Measurements from ENCODE around the gene STARD4.

Gene STARD4

GRCh38 chr5:111535879-111536549 is 23.7 kb upstream of the STARD4 start:
- no peak overlapping the region for H3K4me3 ChIP-seq (ENCODE audit: low read depth, low read length)
- no peak for DNase-seq
- no peaks in the 10 kb centered on the region for H3K36me3 ChIP-seq
- H3K27me3 ChIP-seq (ENCODE audit: insufficient read depth, low read depth, severe bottlenecking): no peaks in the 10 kb centered on the region
- TF ChIP-seq CTCF (IDR thresholded peaks at IDR 0.05; ENCODE audit: low read depth, low read length): no peak
- no peaks in the 10 kb centered on the region for H3K9me3 ChIP-seq (ENCODE audit: severe bottlenecking)
- H3K27ac ChIP-seq: no peak overlapping the region

- H3K27ac ChIP-seq: no peak overlapping the region
- no peak for DNase-seq
- H3K27me3 ChIP-seq (ENCODE audit: insufficient read depth, low read depth, severe bottlenecking): no peaks in the 10 kb centered on the region
- H3K4me3 ChIP-seq (ENCODE audit: low read depth, low read length): no peak overlapping the region
- no peaks in the 10 kb centered on the region for H3K9me3 ChIP-seq (ENCODE audit: severe bottlenecking)
- H3K36me3 ChIP-seq: no peaks in the 10 kb centered on the region
- no peak for TF ChIP-seq CTCF (IDR thresholded peaks at IDR 0.05; ENCODE audit: low read depth, low read length)
Observed at GRCh38 chr5:111532886-111533582, 20.7 kb upstream of the STARD4 start.

- Histone ChIP-seq H3K27ac (no peak overlapping the region), H3K4me3 (ENCODE audit: low read depth, low read length) (no peak overlapping the region)
- no peak for DNase-seq
Observed at GRCh38 chr5:111530298-111530740, 18.0 kb upstream of the STARD4 start.

GRCh38 chr5:111528056-111528455 is 15.7 kb upstream of the STARD4 start:
- H3K4me3 ChIP-seq (ENCODE audit: low read depth, low read length): no peak overlapping the region

More at GRCh38 chr5:111530298-111530740, 18.0 kb upstream of the STARD4 start:
- Histone ChIP-seq H3K9me3 (ENCODE audit: severe bottlenecking) (no peaks in the 10 kb centered on the region), H3K27me3 (ENCODE audit: insufficient read depth, low read depth, severe bottlenecking) (no peaks in the 10 kb centered on the region), H3K36me3 (no peaks in the 10 kb centered on the region)
- TF ChIP-seq CTCF (IDR thresholded peaks at IDR 0.05; ENCODE audit: low read depth, low read length): no peak

GRCh38 chr5:111520908-111521307 is 8.6 kb upstream of the STARD4 start:
- no peak for DNase-seq
- H3K27me3 ChIP-seq (ENCODE audit: insufficient read depth, low read depth, severe bottlenecking): no peaks in the 10 kb centered on the region
- H3K36me3 ChIP-seq: no peaks in the 10 kb centered on the region
- no peak overlapping the region for H3K27ac ChIP-seq
- no peak for TF ChIP-seq CTCF (IDR thresholded peaks at IDR 0.05; ENCODE audit: low read depth, low read length)
- no peak overlapping the region for H3K4me3 ChIP-seq (ENCODE audit: low read depth, low read length)
- H3K9me3 ChIP-seq (ENCODE audit: severe bottlenecking): no peaks in the 10 kb centered on the region

More at GRCh38 chr5:111528056-111528455, 15.7 kb upstream of the STARD4 start:
- no peak overlapping the region for H3K27ac ChIP-seq
- H3K36me3 ChIP-seq: no peaks in the 10 kb centered on the region
- no peak for TF ChIP-seq CTCF (IDR thresholded peaks at IDR 0.05; ENCODE audit: low read depth, low read length)
- DNase-seq: no peak
- H3K27me3 ChIP-seq (ENCODE audit: insufficient read depth, low read depth, severe bottlenecking): no peaks in the 10 kb centered on the region
- no peaks in the 10 kb centered on the region for H3K9me3 ChIP-seq (ENCODE audit: severe bottlenecking)
